ENCODE measurements around the gene RNU6-7. TPM values are rescaled to one million over a fixed set of nuclear protein-coding genes. Genes with fewer than 3 reads are reported as not detected.
A peak's percentile ranks its signal among the peaks of the same experiment; 100 is the strongest.

RNU6-7 gene
- total and polyA plus RNA-seq, 2 of the 13 experiments (the other 11 are each of a cell fraction or from before 2014, with no cell fraction given) = under 0.01 TPM; not detected in 1

GRCh38 chr14:32202998-32203882, 1.4 kb downstream of the RNU6-7 start, which contains the start of gene RNU6-8 (continued):
- TF ChIP-seq HNF4G (IDR thresholded peaks at IDR 0.05; ENCODE audit: borderline replicate concordance, low read depth, low read length) (peak; percentile 28; the same call in 1 of the 2 replicates), HNF4G (CRISPR knock-in tag; IDR thresholded peaks at IDR 0.05; ENCODE audit: borderline replicate concordance, low read depth) (peak; percentile 29; the same call in 1 of the 2 replicates), IKZF4 (CRISPR knock-in tag; IDR thresholded peaks at IDR 0.05; ENCODE audit: borderline replicate concordance, low read depth, not compliant biosample characterization) (peak; percentile 80), RCOR2 (CRISPR knock-in tag; IDR thresholded peaks at IDR 0.05) (no peak), REPIN1 (CRISPR knock-in tag; IDR thresholded peaks at IDR 0.05; ENCODE audit: borderline replicate concordance, low read depth) (peak; percentile 100), ZMYM3 (CRISPR knock-in tag; IDR thresholded peaks at IDR 0.05) (peak; percentile 43; the same call in 1 of the 2 replicates), ZNF253 (CRISPR knock-in tag; IDR thresholded peaks at IDR 0.05; ENCODE audit: borderline replicate concordance) (no peak), NFIB (CRISPR knock-in tag; IDR thresholded peaks at IDR 0.05; ENCODE audit: borderline replicate concordance) (no peak), ZNF383 (CRISPR knock-in tag; IDR thresholded peaks at IDR 0.05; ENCODE audit: borderline replicate concordance) (no peak; the same call in 1 of the 2 replicates), ZNF547 (CRISPR knock-in tag; IDR thresholded peaks at IDR 0.05) (peak; percentile 92), ZNF782 (CRISPR knock-in tag; IDR thresholded peaks at IDR 0.05; ENCODE audit: borderline replicate concordance) (peak; percentile 98; the same call in 1 of the 2 replicates), FIP1L1 (IDR thresholded peaks at IDR 0.05; ENCODE audit: borderline replicate concordance, insufficient read depth, low read depth, low read length) (peak; percentile 41; the same call in 1 of the 2 replicates), PHF21A (CRISPR knock-in tag; IDR thresholded peaks at IDR 0.05) (peak; percentile 89; the same call in 1 of the 2 replicates), ZNF652 (CRISPR knock-in tag; IDR thresholded peaks at IDR 0.05; ENCODE audit: borderline replicate concordance, low read depth) (no peak), ATF5 (CRISPR knock-in tag; IDR thresholded peaks at IDR 0.05; ENCODE audit: low read depth) (no peak; the same call in 1 of the 2 replicates), NFYB (CRISPR knock-in tag; IDR thresholded peaks at IDR 0.05) (peak; percentile 58), ZNF460 (CRISPR knock-in tag; IDR thresholded peaks at IDR 0.05; ENCODE audit: borderline replicate concordance) (peak; percentile 60; the same call in 1 of the 2 replicates)
- TF ChIP-seq, protein P1, sequence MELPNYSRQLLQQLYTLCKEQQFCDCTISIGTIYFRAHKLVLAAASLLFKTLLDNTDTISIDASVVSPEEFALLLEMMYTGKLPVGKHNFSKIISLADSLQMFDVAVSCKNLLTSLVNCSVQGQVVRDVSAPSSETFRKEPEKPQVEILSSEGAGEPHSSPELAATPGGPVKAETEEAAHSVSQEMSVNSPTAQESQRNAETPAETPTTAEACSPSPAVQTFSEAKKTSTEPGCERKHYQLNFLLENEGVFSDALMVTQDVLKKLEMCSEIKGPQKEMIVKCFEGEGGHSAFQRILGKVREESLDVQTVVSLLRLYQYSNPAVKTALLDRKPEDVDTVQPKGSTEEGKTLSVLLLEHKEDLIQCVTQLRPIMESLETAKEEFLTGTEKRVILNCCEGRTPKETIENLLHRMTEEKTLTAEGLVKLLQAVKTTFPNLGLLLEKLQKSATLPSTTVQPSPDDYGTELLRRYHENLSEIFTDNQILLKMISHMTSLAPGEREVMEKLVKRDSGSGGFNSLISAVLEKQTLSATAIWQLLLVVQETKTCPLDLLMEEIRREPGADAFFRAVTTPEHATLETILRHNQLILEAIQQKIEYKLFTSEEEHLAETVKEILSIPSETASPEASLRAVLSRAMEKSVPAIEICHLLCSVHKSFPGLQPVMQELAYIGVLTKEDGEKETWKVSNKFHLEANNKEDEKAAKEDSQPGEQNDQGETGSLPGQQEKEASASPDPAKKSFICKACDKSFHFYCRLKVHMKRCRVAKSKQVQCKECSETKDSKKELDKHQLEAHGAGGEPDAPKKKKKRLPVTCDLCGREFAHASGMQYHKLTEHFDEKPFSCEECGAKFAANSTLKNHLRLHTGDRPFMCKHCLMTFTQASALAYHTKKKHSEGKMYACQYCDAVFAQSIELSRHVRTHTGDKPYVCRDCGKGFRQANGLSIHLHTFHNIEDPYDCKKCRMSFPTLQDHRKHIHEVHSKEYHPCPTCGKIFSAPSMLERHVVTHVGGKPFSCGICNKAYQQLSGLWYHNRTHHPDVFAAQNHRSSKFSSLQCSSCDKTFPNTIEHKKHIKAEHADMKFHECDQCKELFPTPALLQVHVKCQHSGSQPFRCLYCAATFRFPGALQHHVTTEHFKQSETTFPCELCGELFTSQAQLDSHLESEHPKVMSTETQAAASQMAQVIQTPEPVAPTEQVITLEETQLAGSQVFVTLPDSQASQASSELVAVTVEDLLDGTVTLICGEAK (IDR thresholded peaks at IDR 0.05) = no peak; the same call in 1 of the 2 replicates
- TF ChIP-seq, protein P1 (CRISPR knock-in tag; IDR thresholded peaks at IDR 0.05) = no peak; the same call in 1 of the 2 replicates
